ENCODE results near the gene SGPP2. TPM values are rescaled to one million over a fixed set of nuclear protein-coding genes. Genes with fewer than 3 reads are reported as not detected.

Gene SGPP2
- total and polyA plus RNA-seq, 2 donors from 2014 or later = 8.2 to 89.8 TPM

- H3K27me3 ChIP-seq (ENCODE audit: control insufficient read depth, insufficient read depth, low read length) = no peaks in the 10 kb centered on the region
- no peaks in the 10 kb centered on the region for H3K4me1 ChIP-seq (ENCODE audit: control insufficient read depth in 2 of 3, insufficient read depth in 2 of 3, low read depth in 1 of 3, low read length in 3 of 3)
- no peak overlapping the region for H3K27ac ChIP-seq (ENCODE audit: low read depth in 2 of 2, low read length in 2 of 2)
- no peaks in the 10 kb centered on the region for H3K9me3 ChIP-seq (ENCODE audit: control insufficient read depth in 2 of 3, insufficient read depth in 1 of 3, low read length in 3 of 3)
- intact Hi-C loops (cut with DNase I) = no loop called here
- FAIRE-seq (no peak), DNase-seq (no peak)
- no peak for TF ChIP-seq CTCF (IDR thresholded peaks at IDR 0.05; ENCODE audit: borderline replicate concordance, extremely low read depth, insufficient read depth)
- no peaks in the 10 kb centered on the region for H3K36me3 ChIP-seq (ENCODE audit: control insufficient read depth in 2 of 3, insufficient read depth in 3 of 3, low read length in 3 of 3)
- H3K9ac ChIP-seq (ENCODE audit: low read length in 3 of 3) = no peak overlapping the region
- no peak overlapping the region for H3K4me3 ChIP-seq (ENCODE audit: low read length in 3 of 3)
Measured at GRCh38 chr2:222504719-222505118, 80.4 kb downstream of the SGPP2 start.

GRCh38 chr2:222506230-222506935 lies 82.0 kb downstream of the SGPP2 start:
- FAIRE-seq (no peak), DNase-seq (no peak)
- Histone ChIP-seq H3K36me3 (ENCODE audit: control insufficient read depth in 2 of 3, insufficient read depth in 3 of 3, low read length in 3 of 3) (no peaks in the 10 kb centered on the region), H3K9me3 (ENCODE audit: control insufficient read depth in 2 of 3, insufficient read depth in 1 of 3, low read length in 3 of 3) (no peaks in the 10 kb centered on the region), H3K27ac (ENCODE audit: low read depth in 2 of 2, low read length in 2 of 2) (no peak overlapping the region), H3K4me1 (ENCODE audit: control insufficient read depth in 2 of 3, insufficient read depth in 2 of 3, low read depth in 1 of 3, low read length in 3 of 3) (no peaks in the 10 kb centered on the region), H3K27me3 (ENCODE audit: control insufficient read depth, insufficient read depth, low read length) (no peaks in the 10 kb centered on the region), H3K9ac (ENCODE audit: low read length in 3 of 3) (no peak overlapping the region), H3K4me3 (ENCODE audit: low read length in 3 of 3) (no peak overlapping the region)
- intact Hi-C loops (cut with DNase I) = no loop called here
- no peak for TF ChIP-seq CTCF (IDR thresholded peaks at IDR 0.05; ENCODE audit: borderline replicate concordance, extremely low read depth, insufficient read depth)

GRCh38 chr2:222514901-222515300 lies 90.6 kb downstream of the SGPP2 start:
- no peaks in the 10 kb centered on the region for H3K27me3 ChIP-seq (ENCODE audit: control insufficient read depth, insufficient read depth, low read length)
- H3K9me3 ChIP-seq (ENCODE audit: control insufficient read depth in 2 of 3, insufficient read depth in 1 of 3, low read length in 3 of 3) = peaks cover 0 to 5% (median 0%) of the 10 kb centered on the region in 3 donors
- H3K9ac ChIP-seq (ENCODE audit: low read length in 3 of 3) = no peak overlapping the region
- no peak for TF ChIP-seq CTCF (IDR thresholded peaks at IDR 0.05; ENCODE audit: borderline replicate concordance, extremely low read depth, insufficient read depth)
- FAIRE-seq (no peak), DNase-seq (no peak)
- H3K4me3 ChIP-seq (ENCODE audit: low read length in 3 of 3) = no peak overlapping the region
- intact Hi-C loops (cut with DNase I) = no loop called here
- no peaks in the 10 kb centered on the region for H3K36me3 ChIP-seq (ENCODE audit: control insufficient read depth in 2 of 3, insufficient read depth in 3 of 3, low read length in 3 of 3)
- H3K4me1 ChIP-seq (ENCODE audit: control insufficient read depth in 2 of 3, insufficient read depth in 2 of 3, low read depth in 1 of 3, low read length in 3 of 3) = peaks cover 0 to 2% (median 0%) of the 10 kb centered on the region in 3 donors
- H3K27ac ChIP-seq (ENCODE audit: low read depth in 2 of 2, low read length in 2 of 2) = no peak overlapping the region
